Adrenal gland (tissue), 12 donors: ENCODE results near the gene PELI1. TPM values are rescaled to one million over a fixed set of nuclear protein-coding genes. Genes with fewer than 3 reads are reported as not detected.

ENCODE experiments used
- DNase-seq, 7 donors: peaks; one replicate each; pipeline ENCODE4 v3.0.0-alpha.2; 2019 to 2020
- H3K27ac ChIP-seq, 5 donors: fragments of 200-600 bp; sonication (generic) in 4 of 5; 1 replicate in 3 of 5; 2 replicates in 2 of 5; pipeline versions ENCODE4 v1.5.1 to v1.8.0; 2016 to 2020; ENCODE audit warnings: mild to moderate bottlenecking in 1 of 5
- H3K27me3 ChIP-seq: fragments of 200-600 bp; 2 replicates; pipeline ENCODE4 v1.8.0; 2021
- H3K36me3 ChIP-seq, 2 donors: fragments of 200-600 bp; replicated peaks in 1 of 2; 1 replicate in 1 of 2; 2 replicates in 1 of 2; pipeline versions ENCODE4 v1.5.1 to v1.8.0; 2018 to 2022
- H3K4me1 ChIP-seq, 2 donors: fragments of 200-600 bp; replicated peaks in 1 of 2; 1 replicate in 1 of 2; 2 replicates in 1 of 2; pipeline versions ENCODE4 v1.5.1 to v1.8.0; 2018 to 2021
- H3K4me3 ChIP-seq, 4 donors: fragments of 200-600 bp; sonication (generic) in 3 of 4; one replicate each; pipeline ENCODE4 v1.5.1; 2016 to 2018
- H3K9me3 ChIP-seq, 3 donors: fragments of 200-600 bp; sonication (generic) in 1 of 3; replicated peaks in 1 of 3; 1 replicate in 2 of 3; 2 replicates in 1 of 3; pipeline versions ENCODE4 v1.5.1 to v1.8.0; 2016 to 2021
- POLR2A ChIP-seq, 2 donors: fragments of 450-650 bp; IDR thresholded peaks; one replicate each; pipeline ENCODE4 v1.6.1; 2017; ENCODE audit warnings: antibody characterized with exemption in 2 of 2, mild to moderate bottlenecking in 2 of 2, moderate library complexity in 1 of 2
- WGBS, 4 donors: extraction: QIAGEN DNeasy Blood & Tissue Kit in 2 of 4; methylation state at CpG; one replicate each; pipeline versions ENCODE4 v1.1.5 to v1.1.7; 2013 to 2017; 5-methylcytosine and 5-hydroxymethylcytosine counted together
- intact Hi-C, 2 donors: fragments of 100-400 bp; cut with DNase I; formaldehyde crosslinking; loops; one replicate each; pipeline versions ENCODE4 v1.14.1 to v1.15.0; 2022 to 2023
- polyA plus RNA-seq, 3 donors: library from polyadenylated mRNA; stranded (reverse); fragments of 200-250 nt in 2 of 3; fragments of 350-450 nt in 1 of 3; fragmentation: Illumina TruSeq in 1 of 3; extraction: RNeasy Lipid Tissue Mini Kit (QIAGEN cat#74804) in 1 of 3; gene quantifications; one replicate each; pipeline ENCODE4 v1.2.3, GENCODE V29; 2013 to 2014
- total RNA-seq, 9 donors: library from RNA; depleted of rRNA in 4 of 9; stranded (reverse); fragments of >200 nt in 4 of 9; fragments of 120-200 nt in 1 of 9; fragmentation: NEBNext Ultra II Directional in 1 of 9; extraction: Animal tissue kit (Norgen Biotek cat#: 25700) in 1 of 9; gene quantifications; one replicate each; pipeline versions ENCODE4 v1.1.0 to v1.2.4, GENCODE V29; 2013 to 2023
- TF ChIP-seq, protein P1 (sequence below), 6 experiments: fragments of 450-650 bp in 4 of 6; fragments of 200-600 bp in 2 of 6; sonication (generic) in 1 of 6; IDR thresholded peaks; 1 replicate in 5 of 6; 2 replicates in 1 of 6; pipeline versions ENCODE4 v1.5.1 to v1.8.0; 2016 to 2021; ENCODE audit warnings: antibody characterized with exemption in 6 of 6, mild to moderate bottlenecking in 2 of 6, moderate library complexity in 1 of 6
- donor health status: healthy with polysubstance abuse.
- donor health status: Bipolar disorder and iron deficiency.
- donor health status: DM: yes; HTN: yes; CAD: no.
- donor health status: DM: no; HTN: no; CAD: no.
- donor health status: DM: no; HTN: no; CAD: no.
- donor health status: DM: yes; HTN: yes; CAD: no.

Gene PELI1
- total and polyA plus RNA-seq, 12 donors: 6.3 to 32.9 (median 13.7) TPM

DNA sequence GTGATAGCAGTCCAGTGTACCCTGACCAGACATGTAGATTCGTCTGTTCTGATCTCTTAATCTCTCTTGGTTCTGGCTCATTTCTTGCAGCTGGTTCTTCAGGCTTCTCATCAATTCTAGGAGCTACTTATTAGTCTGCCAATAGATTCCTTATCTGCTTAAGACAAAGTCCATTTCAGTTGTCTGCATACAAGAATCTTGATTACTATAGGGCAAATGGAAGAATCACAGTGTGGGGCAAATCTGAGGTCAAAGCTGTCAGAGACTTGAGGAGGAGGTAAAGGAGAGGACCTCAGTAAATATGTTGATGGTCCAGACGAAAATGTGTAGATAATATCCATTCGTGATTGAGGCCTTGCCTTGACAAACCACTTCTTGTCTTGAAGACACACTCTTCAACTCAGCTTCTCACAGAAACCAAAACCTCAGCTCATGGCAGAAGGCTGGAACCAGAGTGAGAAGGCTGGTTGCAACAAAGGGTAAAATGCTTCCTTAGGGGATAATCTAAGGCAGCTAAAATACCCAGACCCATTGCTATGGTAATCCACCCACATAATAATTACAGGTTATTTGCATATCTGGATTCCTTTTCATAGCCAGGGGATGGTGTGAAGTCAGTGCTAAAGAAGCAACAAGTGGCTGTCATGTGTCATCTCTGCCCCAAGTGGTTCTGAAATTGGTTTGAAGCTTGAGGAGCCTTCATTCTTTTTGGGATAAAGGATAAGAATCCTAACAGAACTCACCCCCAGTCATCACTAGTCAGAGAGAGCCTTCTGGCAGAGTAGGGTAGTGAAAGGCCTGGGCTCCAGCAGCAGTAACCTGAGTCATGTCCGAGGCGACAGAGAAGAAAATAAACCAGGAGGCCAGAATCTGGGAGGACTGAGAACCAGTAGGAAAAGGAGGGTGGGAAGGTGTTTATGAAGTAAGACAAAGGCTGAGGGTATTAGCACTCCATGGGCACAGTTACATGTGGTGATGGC lies 29.2 kb upstream of the PELI1 start:
- no peak for TF ChIP-seq POLR2A (IDR thresholded peaks at IDR 0.05)
- TF ChIP-seq, protein P1, sequence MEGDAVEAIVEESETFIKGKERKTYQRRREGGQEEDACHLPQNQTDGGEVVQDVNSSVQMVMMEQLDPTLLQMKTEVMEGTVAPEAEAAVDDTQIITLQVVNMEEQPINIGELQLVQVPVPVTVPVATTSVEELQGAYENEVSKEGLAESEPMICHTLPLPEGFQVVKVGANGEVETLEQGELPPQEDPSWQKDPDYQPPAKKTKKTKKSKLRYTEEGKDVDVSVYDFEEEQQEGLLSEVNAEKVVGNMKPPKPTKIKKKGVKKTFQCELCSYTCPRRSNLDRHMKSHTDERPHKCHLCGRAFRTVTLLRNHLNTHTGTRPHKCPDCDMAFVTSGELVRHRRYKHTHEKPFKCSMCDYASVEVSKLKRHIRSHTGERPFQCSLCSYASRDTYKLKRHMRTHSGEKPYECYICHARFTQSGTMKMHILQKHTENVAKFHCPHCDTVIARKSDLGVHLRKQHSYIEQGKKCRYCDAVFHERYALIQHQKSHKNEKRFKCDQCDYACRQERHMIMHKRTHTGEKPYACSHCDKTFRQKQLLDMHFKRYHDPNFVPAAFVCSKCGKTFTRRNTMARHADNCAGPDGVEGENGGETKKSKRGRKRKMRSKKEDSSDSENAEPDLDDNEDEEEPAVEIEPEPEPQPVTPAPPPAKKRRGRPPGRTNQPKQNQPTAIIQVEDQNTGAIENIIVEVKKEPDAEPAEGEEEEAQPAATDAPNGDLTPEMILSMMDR (IDR thresholded peaks at IDR 0.05): no peak
- Histone ChIP-seq H3K9me3 (no peaks in the 10 kb centered on the region), H3K4me3 (no peak overlapping the region), H3K27ac (no peak overlapping the region), H3K27me3 (no peaks in the 10 kb centered on the region), H3K4me1 (peaks cover 0 to 17% of the 10 kb centered on the region in 2 donors), H3K36me3 (no peaks in the 10 kb centered on the region)
- intact Hi-C loops: no loop called here
- no peak for DNase-seq
- WGBS, 4 donors: 66 to 81% (median 73%) methylated on average over 5 of the region's 5 CpGs

DNA sequence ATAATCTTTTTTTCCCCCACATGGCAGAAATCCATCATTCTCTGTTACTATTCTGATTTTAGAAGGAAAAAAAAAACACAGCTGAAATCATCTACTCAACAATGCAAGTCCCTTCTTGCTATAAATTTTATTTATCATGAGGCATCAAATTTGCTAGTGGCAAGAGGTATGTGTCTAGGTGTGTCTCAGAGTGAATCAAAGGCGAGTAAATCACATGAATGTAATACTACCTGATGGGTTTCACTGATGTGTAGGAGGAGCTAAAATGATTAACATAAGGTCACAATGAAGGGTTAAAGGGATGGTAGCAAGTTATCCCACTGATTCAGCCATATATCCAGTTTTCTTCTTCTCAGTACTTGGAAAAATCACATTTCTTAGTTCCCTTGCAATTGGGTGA lies 24.5 kb upstream of the PELI1 start:
- H3K36me3 ChIP-seq: no peaks in the 10 kb centered on the region
- H3K4me3 ChIP-seq: no peak overlapping the region
- WGBS, 4 donors: 83 to 100% (median 90%) methylated on average over 1 of the region's 1 CpG
- TF ChIP-seq, protein P1 (IDR thresholded peaks at IDR 0.05): no peak
- TF ChIP-seq POLR2A (IDR thresholded peaks at IDR 0.05): no peak
- intact Hi-C loops: no loop called here
- no peak overlapping the region for H3K27ac ChIP-seq
- H3K4me1 ChIP-seq: peaks cover 0 to 7% of the 10 kb centered on the region in 2 donors
- no peak for DNase-seq
- no peaks in the 10 kb centered on the region for H3K27me3 ChIP-seq
- H3K9me3 ChIP-seq: no peaks in the 10 kb centered on the region

DNA sequence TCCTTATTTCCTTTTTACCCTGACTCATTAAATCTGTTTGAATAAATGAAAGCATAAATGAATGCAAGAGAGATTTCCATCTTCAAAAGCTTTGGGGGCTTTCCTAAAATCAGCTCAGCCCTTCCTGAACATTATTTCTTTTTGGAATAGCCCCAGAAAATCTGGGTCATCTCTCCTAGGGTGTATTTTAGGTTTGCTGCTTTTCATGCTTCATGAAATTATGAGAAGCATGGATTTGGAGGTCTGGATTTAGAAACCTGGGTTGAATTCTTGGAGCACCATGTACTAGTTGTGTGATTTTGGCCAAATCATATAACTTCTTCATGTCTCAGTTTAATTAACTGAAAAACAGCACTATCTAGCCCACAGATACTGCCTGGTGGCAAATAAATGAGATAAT lies 24.0 kb upstream of the PELI1 start:
- Histone ChIP-seq H3K9me3 (no peaks in the 10 kb centered on the region), H3K4me1 (peaks cover 0 to 7% of the 10 kb centered on the region in 2 donors), H3K4me3 (no peak overlapping the region), H3K27me3 (no peaks in the 10 kb centered on the region), H3K36me3 (no peaks in the 10 kb centered on the region), H3K27ac (no peak overlapping the region)
- DNase-seq: no peak
- TF ChIP-seq, protein P1 (IDR thresholded peaks at IDR 0.05): no peak
- TF ChIP-seq POLR2A (IDR thresholded peaks at IDR 0.05): no peak
- intact Hi-C loops: no loop called here

DNA sequence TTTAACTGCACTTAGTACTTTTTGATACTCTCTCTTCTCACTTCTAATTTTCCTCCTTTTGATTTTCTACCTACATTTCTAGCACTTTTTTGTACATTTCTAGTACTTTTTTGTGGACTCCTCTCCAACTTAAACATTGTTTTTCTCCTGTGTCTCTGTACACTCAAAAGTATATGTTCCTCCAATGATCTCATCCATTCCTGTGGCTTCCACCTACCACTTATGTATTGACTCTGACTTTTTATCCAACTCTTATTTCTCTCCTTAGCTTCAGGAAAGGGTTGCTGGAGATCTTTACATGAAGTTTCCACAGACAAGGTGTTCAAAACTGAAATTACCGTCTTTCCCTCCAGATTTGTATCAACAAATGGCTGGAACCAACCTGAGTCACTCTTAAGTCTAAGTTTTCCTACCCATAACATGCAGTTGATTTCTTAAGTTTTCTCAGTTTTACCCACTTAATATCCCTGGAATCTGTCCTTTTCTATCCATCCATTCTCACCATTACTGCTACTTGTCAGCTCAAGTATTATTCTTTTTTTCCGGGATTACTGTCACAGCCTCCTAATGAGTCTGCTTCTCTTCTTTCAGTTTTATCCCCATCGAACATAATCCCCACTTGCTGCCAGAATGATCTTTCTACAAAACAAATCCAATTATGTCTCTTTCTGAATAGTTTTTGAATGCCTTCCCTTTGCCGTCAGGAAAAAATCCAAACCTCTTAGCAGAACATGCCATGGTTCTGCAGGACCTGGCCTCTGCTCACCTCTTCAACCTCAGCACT lies 22.6 kb upstream of the PELI1 start:
- no peaks in the 10 kb centered on the region for H3K27me3 ChIP-seq

More for the DNA sequence above, 22.6 kb upstream of the PELI1 start:
- 85 to 92% (median 86%) methylated on average over 4 of the region's 4 CpGs for WGBS, 4 donors
- intact Hi-C loops: no loop called here
- Histone ChIP-seq H3K4me3 (no peak overlapping the region), H3K27ac (no peak overlapping the region), H3K9me3 (no peaks in the 10 kb centered on the region), H3K4me1 (peaks cover 0 to 7% of the 10 kb centered on the region in 2 donors), H3K36me3 (no peaks in the 10 kb centered on the region)
- TF ChIP-seq, protein P1 (IDR thresholded peaks at IDR 0.05): no peak
- no peak for TF ChIP-seq POLR2A (IDR thresholded peaks at IDR 0.05)
- DNase-seq: no peak
